WTC11 (cell line): ENCODE data around the gene ELFN2. TPM values are rescaled to one million over a fixed set of nuclear protein-coding genes. Genes with fewer than 3 reads are reported as not detected.
A peak's percentile ranks its signal among the peaks of the same experiment; 100 is the strongest.

Source experiments
- ATAC-seq: fragments of 200-7000 bp; cut with Tn5 transposase; 2 replicates; pipeline ENCODE4 v1.10.0; 2021; ENCODE audit warnings: mild to moderate bottlenecking, moderate library complexity
- CTCF ChIA-PET: fragments of 300-600 bp; sonication (Branson Sonifier 250); formaldehyde crosslinking; loops from one replicate; lab custom pipeline; 2021; ENCODE audit warnings: antibody characterized with exemption; lab: Charles Lee
- POLR2A ChIA-PET: fragments of 350-600 bp; sonication (Branson Sonifier 250); formaldehyde crosslinking; loops from one replicate; lab custom pipeline; 2021; ENCODE audit warnings: antibody characterized with exemption; lab: Charles Lee
- DNase-seq: peaks from one replicate; pipeline ENCODE4 v3.0.0; 2021; ENCODE audit warnings: low spot score
- H3K27ac Mint-ChIP-seq: 2 replicates; pipeline ENCODE4 v1.8.0; 2021; ENCODE audit warnings: mixed read lengths
- H3K27me3 Mint-ChIP-seq: 2 replicates; pipeline ENCODE4 v1.8.0; 2021; ENCODE audit warnings: low read depth, mild to moderate bottlenecking, moderate library complexity, mixed read lengths
- H3K36me3 Mint-ChIP-seq: 2 replicates; pipeline ENCODE4 v1.8.0; 2021; ENCODE audit warnings: mixed read lengths
- H3K4me1 Mint-ChIP-seq: 2 replicates; pipeline ENCODE4 v1.8.0; 2022; ENCODE audit warnings: mixed read lengths
- H3K4me3 Mint-ChIP-seq: 2 replicates; pipeline ENCODE4 v1.8.0; 2021; ENCODE audit warnings: mild to moderate bottlenecking, moderate library complexity, mixed read lengths
- H3K9me3 Mint-ChIP-seq: 2 replicates; pipeline ENCODE4 v1.8.0; 2021; ENCODE audit warnings: mixed read lengths
- CBFB ChIP-seq: sonication (generic); formaldehyde crosslinking; IDR thresholded peaks from 2 replicates; pipeline ENCODE4 v1.8.1; 2022; ENCODE audit warnings: mild to moderate bottlenecking, low read depth, missing genetic modification reagents
- CREB1 ChIP-seq: sonication (generic); formaldehyde crosslinking; IDR thresholded peaks from 2 replicates; pipeline ENCODE4 v1.8.0; 2023; ENCODE audit warnings: mild to moderate bottlenecking, missing genetic modification reagents
- ETV6 ChIP-seq: sonication (generic); formaldehyde crosslinking; IDR thresholded peaks from 2 replicates; pipeline ENCODE4 v1.8.1; 2022; ENCODE audit warnings: mild to moderate bottlenecking, missing genetic modification reagents
- FOXJ3 ChIP-seq: sonication (generic); formaldehyde crosslinking; IDR thresholded peaks from 2 replicates; pipeline ENCODE4 v1.9.0; 2021; ENCODE audit warnings: missing genetic modification reagents, mild to moderate bottlenecking, borderline replicate concordance
- JUN ChIP-seq: sonication (generic); formaldehyde crosslinking; IDR thresholded peaks from 2 replicates; pipeline ENCODE4 v1.8.0; 2023; ENCODE audit warnings: mild to moderate bottlenecking, missing genetic modification reagents
- OVOL2 ChIP-seq: fragments of 250-450 bp; sonication (Bioruptor Pico); IDR thresholded peaks from 2 replicates; pipeline ENCODE4 v1.9.0; 2021; ENCODE audit warnings: mild to moderate bottlenecking, borderline replicate concordance
- ZNF121 ChIP-seq: sonication (generic); formaldehyde crosslinking; IDR thresholded peaks from 2 replicates; pipeline ENCODE4 v1.8.0; 2023; ENCODE audit warnings: missing genetic modification reagents
- ZNF423 ChIP-seq: fragments of 250-450 bp; sonication (Bioruptor Pico); IDR thresholded peaks from 2 replicates; pipeline ENCODE4 v2.1.2; 2022; ENCODE audit warnings: mild to moderate bottlenecking, moderate library complexity
- total RNA-seq: library from RNA; stranded (reverse); gene quantifications from 3 replicates; pipeline ENCODE4 v1.2.3, GENCODE V29; 2021
- TF ChIP-seq, protein P1 (sequence below): sonication (generic); formaldehyde crosslinking; IDR thresholded peaks from 2 replicates; pipeline ENCODE4 v1.8.1; 2023; ENCODE audit warnings: mild to moderate bottlenecking, missing genetic modification reagents, moderate library complexity
- TF ChIP-seq, protein P2 (sequence below): sonication (generic); formaldehyde crosslinking; IDR thresholded peaks from 2 replicates; pipeline ENCODE4 v1.8.1; 2023; ENCODE audit warnings: mild to moderate bottlenecking, missing genetic modification reagents, borderline replicate concordance
- TF ChIP-seq, protein P3 (sequence below): sonication (generic); formaldehyde crosslinking; IDR thresholded peaks from 2 replicates; pipeline ENCODE4 v1.8.1; 2022; ENCODE audit warnings: missing genetic modification reagents, borderline replicate concordance
- TF ChIP-seq, protein P4 (sequence below): fragments of 250-450 bp; sonication (Bioruptor Pico); IDR thresholded peaks from 2 replicates; pipeline ENCODE4 v1.9.0; 2021; ENCODE audit warnings: moderate library complexity, mild to moderate bottlenecking, inconsistent platforms, borderline replicate concordance
- TF ChIP-seq, protein P5 (sequence below): sonication (generic); formaldehyde crosslinking; IDR thresholded peaks from 2 replicates; pipeline ENCODE4 v1.8.1; 2022; ENCODE audit warnings: low read depth, mild to moderate bottlenecking, moderate library complexity, missing genetic modification reagents, borderline replicate concordance
- TF ChIP-seq, protein P6 (sequence below): fragments of 250-450 bp; sonication (Bioruptor Pico); IDR thresholded peaks from 2 replicates; pipeline ENCODE4 v1.9.0; 2021; ENCODE audit warnings: mild to moderate bottlenecking
- TF ChIP-seq, protein P7 (sequence below): fragments of 250-450 bp; sonication (Bioruptor Pico); IDR thresholded peaks from 2 replicates; pipeline ENCODE4 v2.1.2; 2022; ENCODE audit warnings: mild to moderate bottlenecking, moderate library complexity
- TF ChIP-seq, protein P8 (sequence below): sonication (generic); formaldehyde crosslinking; IDR thresholded peaks from 2 replicates; pipeline ENCODE4 v1.8.0; 2022; ENCODE audit warnings: mild to moderate bottlenecking, missing genetic modification reagents
- TF ChIP-seq, protein P9 (sequence below): sonication (generic); formaldehyde crosslinking; conservative IDR thresholded peaks from 2 replicates; pipeline ENCODE4 v1.8.1; 2022; ENCODE audit warnings: mild to moderate bottlenecking, missing genetic modification reagents
- TF ChIP-seq, protein P10 (sequence below): fragments of 200-600 bp; IDR thresholded peaks from 2 replicates; pipeline ENCODE4 v1.8.0; 2022; ENCODE audit warnings: antibody characterized with exemption

ELFN2 gene
- total RNA-seq, 1 experiment from 2014 or later = 0.87 TPM

DNA sequence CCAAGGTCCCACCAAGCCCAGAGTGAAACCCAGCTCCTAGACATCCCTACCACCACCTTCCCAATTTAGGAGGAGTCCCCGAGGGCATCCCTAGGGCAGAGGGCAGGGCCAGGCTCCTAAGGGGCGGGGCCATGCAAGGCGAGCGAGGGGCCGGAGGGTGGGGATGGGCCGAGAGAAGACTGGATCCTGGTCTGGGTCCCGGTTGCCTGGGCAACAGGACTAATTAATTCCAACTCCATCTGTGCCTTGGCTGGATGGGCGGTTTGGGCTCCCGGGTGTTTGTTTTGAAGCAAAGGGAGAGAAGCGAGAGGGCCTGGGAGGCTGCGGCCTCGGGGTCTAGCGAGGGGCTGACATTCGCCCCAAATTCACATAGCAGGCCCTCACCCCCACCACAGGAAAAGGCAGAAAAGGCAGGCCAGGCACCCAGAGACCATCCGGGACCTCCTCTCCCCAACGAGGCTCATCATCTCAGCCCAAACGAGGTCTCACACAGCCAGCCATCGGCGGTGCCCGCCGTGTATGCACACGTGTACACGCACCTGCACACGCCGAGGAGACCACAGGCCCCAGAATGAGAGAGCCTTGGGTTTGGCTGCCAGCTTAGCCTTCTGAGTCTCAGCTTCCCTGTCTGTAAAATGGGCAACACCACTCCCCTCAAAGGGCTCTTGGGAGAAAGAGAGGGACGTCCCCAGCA is 23.9 kb downstream of the ELFN2 start:
- Mint-ChIP-seq H3K4me1 (peaks cover 22% of the 10 kb centered on the region), H3K4me3 (no peak overlapping the region), H3K27ac (no peak overlapping the region), H3K36me3 (no peaks in the 10 kb centered on the region), H3K9me3 (no peaks in the 10 kb centered on the region), H3K27me3 (no peaks in the 10 kb centered on the region)
- TF ChIP-seq FOXJ3 (CRISPR knock-in tag) = no peak
- TF ChIP-seq JUN (CRISPR knock-in tag) = no peak
- TF ChIP-seq, protein P1, sequence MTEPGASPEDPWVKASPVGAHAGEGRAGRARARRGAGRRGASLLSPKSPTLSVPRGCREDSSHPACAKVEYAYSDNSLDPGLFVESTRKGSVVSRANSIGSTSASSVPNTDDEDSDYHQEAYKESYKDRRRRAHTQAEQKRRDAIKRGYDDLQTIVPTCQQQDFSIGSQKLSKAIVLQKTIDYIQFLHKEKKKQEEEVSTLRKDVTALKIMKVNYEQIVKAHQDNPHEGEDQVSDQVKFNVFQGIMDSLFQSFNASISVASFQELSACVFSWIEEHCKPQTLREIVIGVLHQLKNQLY = no peak
- TF ChIP-seq CREB1 (CRISPR knock-in tag) = no peak
- TF ChIP-seq, protein P2, sequence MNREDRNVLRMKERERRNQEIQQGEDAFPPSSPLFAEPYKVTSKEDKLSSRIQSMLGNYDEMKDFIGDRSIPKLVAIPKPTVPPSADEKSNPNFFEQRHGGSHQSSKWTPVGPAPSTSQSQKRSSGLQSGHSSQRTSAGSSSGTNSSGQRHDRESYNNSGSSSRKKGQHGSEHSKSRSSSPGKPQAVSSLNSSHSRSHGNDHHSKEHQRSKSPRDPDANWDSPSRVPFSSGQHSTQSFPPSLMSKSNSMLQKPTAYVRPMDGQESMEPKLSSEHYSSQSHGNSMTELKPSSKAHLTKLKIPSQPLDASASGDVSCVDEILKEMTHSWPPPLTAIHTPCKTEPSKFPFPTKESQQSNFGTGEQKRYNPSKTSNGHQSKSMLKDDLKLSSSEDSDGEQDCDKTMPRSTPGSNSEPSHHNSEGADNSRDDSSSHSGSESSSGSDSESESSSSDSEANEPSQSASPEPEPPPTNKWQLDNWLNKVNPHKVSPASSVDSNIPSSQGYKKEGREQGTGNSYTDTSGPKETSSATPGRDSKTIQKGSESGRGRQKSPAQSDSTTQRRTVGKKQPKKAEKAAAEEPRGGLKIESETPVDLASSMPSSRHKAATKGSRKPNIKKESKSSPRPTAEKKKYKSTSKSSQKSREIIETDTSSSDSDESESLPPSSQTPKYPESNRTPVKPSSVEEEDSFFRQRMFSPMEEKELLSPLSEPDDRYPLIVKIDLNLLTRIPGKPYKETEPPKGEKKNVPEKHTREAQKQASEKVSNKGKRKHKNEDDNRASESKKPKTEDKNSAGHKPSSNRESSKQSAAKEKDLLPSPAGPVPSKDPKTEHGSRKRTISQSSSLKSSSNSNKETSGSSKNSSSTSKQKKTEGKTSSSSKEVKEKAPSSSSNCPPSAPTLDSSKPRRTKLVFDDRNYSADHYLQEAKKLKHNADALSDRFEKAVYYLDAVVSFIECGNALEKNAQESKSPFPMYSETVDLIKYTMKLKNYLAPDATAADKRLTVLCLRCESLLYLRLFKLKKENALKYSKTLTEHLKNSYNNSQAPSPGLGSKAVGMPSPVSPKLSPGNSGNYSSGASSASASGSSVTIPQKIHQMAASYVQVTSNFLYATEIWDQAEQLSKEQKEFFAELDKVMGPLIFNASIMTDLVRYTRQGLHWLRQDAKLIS (CRISPR knock-in tag) = no peak
- no peak for TF ChIP-seq ZNF423
- TF ChIP-seq, protein P3, sequence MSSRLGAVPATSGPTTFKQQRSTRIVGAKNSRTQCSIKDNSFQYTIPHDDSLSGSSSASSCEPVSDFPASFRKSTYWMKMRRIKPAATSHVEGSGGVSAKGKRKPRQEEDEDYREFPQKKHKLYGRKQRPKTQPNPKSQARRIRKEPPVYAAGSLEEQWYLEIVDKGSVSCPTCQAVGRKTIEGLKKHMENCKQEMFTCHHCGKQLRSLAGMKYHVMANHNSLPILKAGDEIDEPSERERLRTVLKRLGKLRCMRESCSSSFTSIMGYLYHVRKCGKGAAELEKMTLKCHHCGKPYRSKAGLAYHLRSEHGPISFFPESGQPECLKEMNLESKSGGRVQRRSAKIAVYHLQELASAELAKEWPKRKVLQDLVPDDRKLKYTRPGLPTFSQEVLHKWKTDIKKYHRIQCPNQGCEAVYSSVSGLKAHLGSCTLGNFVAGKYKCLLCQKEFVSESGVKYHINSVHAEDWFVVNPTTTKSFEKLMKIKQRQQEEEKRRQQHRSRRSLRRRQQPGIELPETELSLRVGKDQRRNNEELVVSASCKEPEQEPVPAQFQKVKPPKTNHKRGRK = no peak
- TF ChIP-seq CBFB (CRISPR knock-in tag) = no peak
- TF ChIP-seq, protein P4, sequence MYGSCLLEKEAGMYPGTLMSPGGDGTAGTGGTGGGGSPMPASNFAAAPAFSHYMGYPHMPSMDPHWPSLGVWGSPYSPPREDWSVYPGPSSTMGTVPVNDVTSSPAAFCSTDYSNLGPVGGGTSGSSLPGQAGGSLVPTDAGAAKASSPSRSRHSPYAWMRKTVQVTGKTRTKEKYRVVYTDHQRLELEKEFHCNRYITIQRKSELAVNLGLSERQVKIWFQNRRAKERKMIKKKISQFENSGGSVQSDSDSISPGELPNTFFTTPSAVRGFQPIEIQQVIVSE (CRISPR knock-in tag) = no peak
- TF ChIP-seq, protein P5, sequence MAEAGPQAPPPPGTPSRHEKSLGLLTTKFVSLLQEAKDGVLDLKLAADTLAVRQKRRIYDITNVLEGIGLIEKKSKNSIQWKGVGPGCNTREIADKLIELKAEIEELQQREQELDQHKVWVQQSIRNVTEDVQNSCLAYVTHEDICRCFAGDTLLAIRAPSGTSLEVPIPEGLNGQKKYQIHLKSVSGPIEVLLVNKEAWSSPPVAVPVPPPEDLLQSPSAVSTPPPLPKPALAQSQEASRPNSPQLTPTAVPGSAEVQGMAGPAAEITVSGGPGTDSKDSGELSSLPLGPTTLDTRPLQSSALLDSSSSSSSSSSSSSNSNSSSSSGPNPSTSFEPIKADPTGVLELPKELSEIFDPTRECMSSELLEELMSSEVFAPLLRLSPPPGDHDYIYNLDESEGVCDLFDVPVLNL = no peak
- CTCF ChIA-PET = interaction anchor here (0.5 to 2.6 kb wide), 6 partner anchors 23 to 383 kb away, joined by 3 to 12 read pairs (median 6); no protein-coding TSS in a partner anchor
- peak; percentile 89 for ATAC-seq
- POLR2A ChIA-PET = no interaction called here
- peak; percentile 60 for DNase-seq

DNA sequence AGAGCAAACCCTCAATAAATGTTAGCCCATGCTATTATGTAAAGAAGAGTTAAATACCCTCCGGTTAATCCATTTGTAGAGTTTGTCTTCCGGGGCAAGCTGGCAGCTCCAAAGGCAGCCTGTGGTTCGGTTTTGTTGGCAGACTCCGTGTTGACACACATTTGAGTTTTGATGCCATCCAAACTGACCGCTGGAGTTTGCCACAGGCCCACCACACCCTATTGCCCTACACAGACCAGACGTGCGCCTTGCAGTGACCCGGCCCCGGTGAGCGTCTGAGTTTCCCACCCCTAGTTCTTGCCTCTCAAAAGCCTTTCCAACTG is 25.1 kb downstream of the ELFN2 start:
- Mint-ChIP-seq H3K4me3 (no peak overlapping the region), H3K4me1 (peaks cover 22% of the 10 kb centered on the region), H3K27me3 (no peaks in the 10 kb centered on the region), H3K9me3 (no peaks in the 10 kb centered on the region), H3K27ac (no peak overlapping the region), H3K36me3 (no peaks in the 10 kb centered on the region)
- ChIA-PET CTCF (interaction anchor here (1.0 to 2.6 kb wide), 7 partner anchors 24 to 142 kb away, joined by 3 to 12 read pairs (median 4); no protein-coding TSS in a partner anchor), POLR2A (no interaction called here)
- ATAC-seq (no peak), DNase-seq (no peak)
- TF ChIP-seq, protein P6, sequence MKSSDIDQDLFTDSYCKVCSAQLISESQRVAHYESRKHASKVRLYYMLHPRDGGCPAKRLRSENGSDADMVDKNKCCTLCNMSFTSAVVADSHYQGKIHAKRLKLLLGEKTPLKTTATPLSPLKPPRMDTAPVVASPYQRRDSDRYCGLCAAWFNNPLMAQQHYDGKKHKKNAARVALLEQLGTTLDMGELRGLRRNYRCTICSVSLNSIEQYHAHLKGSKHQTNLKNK = no peak
- TF ChIP-seq OVOL2 (CRISPR knock-in tag) (no peak), ZNF121 (CRISPR knock-in tag) (no peak), CREB1 (CRISPR knock-in tag) (no peak), ETV6 (CRISPR knock-in tag) (no peak)
- TF ChIP-seq, protein P7, sequence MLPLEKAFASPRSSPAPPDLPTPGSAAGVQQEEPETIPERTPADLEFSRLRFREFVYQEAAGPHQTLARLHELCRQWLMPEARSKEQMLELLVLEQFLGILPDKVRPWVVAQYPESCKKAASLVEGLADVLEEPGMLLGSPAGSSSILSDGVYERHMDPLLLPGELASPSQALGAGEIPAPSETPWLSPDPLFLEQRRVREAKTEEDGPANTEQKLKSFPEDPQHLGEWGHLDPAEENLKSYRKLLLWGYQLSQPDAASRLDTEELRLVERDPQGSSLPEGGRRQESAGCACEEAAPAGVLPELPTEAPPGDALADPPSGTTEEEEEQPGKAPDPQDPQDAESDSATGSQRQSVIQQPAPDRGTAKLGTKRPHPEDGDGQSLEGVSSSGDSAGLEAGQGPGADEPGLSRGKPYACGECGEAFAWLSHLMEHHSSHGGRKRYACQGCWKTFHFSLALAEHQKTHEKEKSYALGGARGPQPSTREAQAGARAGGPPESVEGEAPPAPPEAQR (CRISPR knock-in tag) = no peak
- TF ChIP-seq, protein P8, sequence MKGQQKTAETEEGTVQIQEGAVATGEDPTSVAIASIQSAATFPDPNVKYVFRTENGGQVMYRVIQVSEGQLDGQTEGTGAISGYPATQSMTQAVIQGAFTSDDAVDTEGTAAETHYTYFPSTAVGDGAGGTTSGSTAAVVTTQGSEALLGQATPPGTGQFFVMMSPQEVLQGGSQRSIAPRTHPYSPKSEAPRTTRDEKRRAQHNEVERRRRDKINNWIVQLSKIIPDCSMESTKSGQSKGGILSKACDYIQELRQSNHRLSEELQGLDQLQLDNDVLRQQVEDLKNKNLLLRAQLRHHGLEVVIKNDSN (CRISPR knock-in tag) = no peak
- TF ChIP-seq, protein P9, sequence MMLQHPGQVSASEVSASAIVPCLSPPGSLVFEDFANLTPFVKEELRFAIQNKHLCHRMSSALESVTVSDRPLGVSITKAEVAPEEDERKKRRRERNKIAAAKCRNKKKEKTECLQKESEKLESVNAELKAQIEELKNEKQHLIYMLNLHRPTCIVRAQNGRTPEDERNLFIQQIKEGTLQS = no peak
- TF ChIP-seq, protein P10, sequence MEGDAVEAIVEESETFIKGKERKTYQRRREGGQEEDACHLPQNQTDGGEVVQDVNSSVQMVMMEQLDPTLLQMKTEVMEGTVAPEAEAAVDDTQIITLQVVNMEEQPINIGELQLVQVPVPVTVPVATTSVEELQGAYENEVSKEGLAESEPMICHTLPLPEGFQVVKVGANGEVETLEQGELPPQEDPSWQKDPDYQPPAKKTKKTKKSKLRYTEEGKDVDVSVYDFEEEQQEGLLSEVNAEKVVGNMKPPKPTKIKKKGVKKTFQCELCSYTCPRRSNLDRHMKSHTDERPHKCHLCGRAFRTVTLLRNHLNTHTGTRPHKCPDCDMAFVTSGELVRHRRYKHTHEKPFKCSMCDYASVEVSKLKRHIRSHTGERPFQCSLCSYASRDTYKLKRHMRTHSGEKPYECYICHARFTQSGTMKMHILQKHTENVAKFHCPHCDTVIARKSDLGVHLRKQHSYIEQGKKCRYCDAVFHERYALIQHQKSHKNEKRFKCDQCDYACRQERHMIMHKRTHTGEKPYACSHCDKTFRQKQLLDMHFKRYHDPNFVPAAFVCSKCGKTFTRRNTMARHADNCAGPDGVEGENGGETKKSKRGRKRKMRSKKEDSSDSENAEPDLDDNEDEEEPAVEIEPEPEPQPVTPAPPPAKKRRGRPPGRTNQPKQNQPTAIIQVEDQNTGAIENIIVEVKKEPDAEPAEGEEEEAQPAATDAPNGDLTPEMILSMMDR = no peak
